ENCODE results near the gene DCDC1.

DCDC1 gene

GRCh38 chr11:31096191-31096805 lies 273.2 kb downstream of the DCDC1 start:
- DNase-seq = no peak

GRCh38 chr11:31092638-31093037 lies 276.9 kb downstream of the DCDC1 start:
- no peak for DNase-seq

GRCh38 chr11:31089117-31089516 lies 280.4 kb downstream of the DCDC1 start:
- no peak for DNase-seq

- DNase-seq = no peak
Observed at GRCh38 chr11:31069447-31070205, 299.9 kb downstream of the DCDC1 start.

GRCh38 chr11:31060880-31061279 lies 308.7 kb downstream of the DCDC1 start:
- no peak for DNase-seq

- DNase-seq = no peak
Observed at GRCh38 chr11:31059529-31059928, 310.0 kb downstream of the DCDC1 start.

- no peak for DNase-seq
Observed at GRCh38 chr11:31050061-31050765, 319.3 kb downstream of the DCDC1 start.

GRCh38 chr11:31045335-31045734 lies 324.2 kb downstream of the DCDC1 start:
- DNase-seq = no peak

GRCh38 chr11:31030138-31030792 lies 339.3 kb downstream of the DCDC1 start:
- no peak for DNase-seq

GRCh38 chr11:31026315-31026714 lies 343.2 kb downstream of the DCDC1 start:
- DNase-seq = no peak

GRCh38 chr11:31022080-31022479 lies 347.5 kb downstream of the DCDC1 start:
- DNase-seq = no peak

- no peak for DNase-seq
Observed at GRCh38 chr11:31019786-31020185, 349.8 kb downstream of the DCDC1 start.

- no peak for DNase-seq
Observed at GRCh38 chr11:31005202-31005601, 364.3 kb downstream of the DCDC1 start.

- DNase-seq = no peak
Observed at GRCh38 chr11:31001427-31001826, 368.1 kb downstream of the DCDC1 start.

- DNase-seq = no peak
Observed at GRCh38 chr11:31000381-31000780, 369.2 kb downstream of the DCDC1 start.

- DNase-seq = no peak
Observed at GRCh38 chr11:30992513-30992849, 377.1 kb downstream of the DCDC1 start.

- no peak for DNase-seq
Observed at GRCh38 chr11:30991802-30992512, 377.6 kb downstream of the DCDC1 start.

- DNase-seq = no peak
Observed at GRCh38 chr11:30991376-30991775, 378.2 kb downstream of the DCDC1 start.

GRCh38 chr11:30990625-30991296 lies 378.8 kb downstream of the DCDC1 start:
- no peak for DNase-seq

- no peak for DNase-seq
Observed at GRCh38 chr11:30987819-30988218, 381.7 kb downstream of the DCDC1 start.

- no peak for DNase-seq
Observed at GRCh38 chr11:30985536-30985935, 384.0 kb downstream of the DCDC1 start.

- no peak for DNase-seq
Observed at GRCh38 chr11:30984827-30985226, 384.7 kb downstream of the DCDC1 start.

Data from CD4-positive, alpha-beta T cell treated with Interleukin-1 beta for 1 hour (primary cell).